Type B pancreatic cell (in vitro differentiated cells): ENCODE results near the gene LARGE1. TPM values are rescaled to one million over a fixed set of nuclear protein-coding genes. Genes with fewer than 3 reads are reported as not detected.

Source experiments
- DNase-seq: peaks from one replicate; pipeline ENCODE4 v3.0.0; 2021; ENCODE audit warnings: mixed read lengths; ENCODE audit not compliant: unreplicated experiment; ENCODE audit errors: extremely low spot score
- H3K27ac Mint-ChIP-seq: 2 replicates; pipeline ENCODE4 v1.8.0; 2021; ENCODE audit warnings: mild to moderate bottlenecking, mixed read lengths
- H3K27me3 Mint-ChIP-seq: 2 replicates; pipeline ENCODE4 v1.8.0; 2021; ENCODE audit warnings: mixed read lengths
- H3K36me3 Mint-ChIP-seq: 2 replicates; pipeline ENCODE4 v1.8.0; 2021; ENCODE audit warnings: mixed read lengths
- H3K4me1 Mint-ChIP-seq: one replicate; pipeline ENCODE4 v1.8.0; 2021; ENCODE audit warnings: mixed read lengths; ENCODE audit not compliant: unreplicated experiment
- H3K4me3 Mint-ChIP-seq: 2 replicates; pipeline ENCODE4 v1.8.0; 2021; ENCODE audit warnings: mild to moderate bottlenecking, mixed read lengths
- H3K9me3 Mint-ChIP-seq: 2 replicates; pipeline ENCODE4 v1.8.0; 2021; ENCODE audit warnings: mixed read lengths
- CTCF ChIP-seq: fragments of 200-600 bp; sonication (generic); conservative IDR thresholded peaks from 2 replicates; pipeline ENCODE4 v1.5.0; 2021; ENCODE audit warnings: antibody characterized with exemption, mild to moderate bottlenecking
- total RNA-seq: library from RNA; stranded (reverse); gene quantifications from 2 replicates; pipeline ENCODE4 v1.2.1, GENCODE V29; 2021; ENCODE audit warnings: low replicate concordance

LARGE1 gene
- total RNA-seq, 1 donor from 2014 or later, result 96.6 TPM

- no peaks in the 10 kb centered on the region for H3K27me3 Mint-ChIP-seq
- TF ChIP-seq CTCF, result no peak
- no peaks in the 10 kb centered on the region for H3K36me3 Mint-ChIP-seq
- H3K4me1 Mint-ChIP-seq, result peaks cover 40% of the 10 kb centered on the region
- peak overlapping the region; percentile 70 for H3K27ac Mint-ChIP-seq
- H3K4me3 Mint-ChIP-seq, result peak overlapping the region; percentile 34
- no peak for DNase-seq
- no peaks in the 10 kb centered on the region for H3K9me3 Mint-ChIP-seq
Observed at GRCh38 chr22:33512908-33513307, 407.4 kb downstream of the LARGE1 start.

- H3K9me3 Mint-ChIP-seq, result no peaks in the 10 kb centered on the region
- DNase-seq, result no peak
- no peak for TF ChIP-seq CTCF
- no peaks in the 10 kb centered on the region for H3K27me3 Mint-ChIP-seq
- H3K36me3 Mint-ChIP-seq, result no peaks in the 10 kb centered on the region
- H3K4me3 Mint-ChIP-seq, result no peak overlapping the region
- H3K27ac Mint-ChIP-seq, result no peak overlapping the region
- H3K4me1 Mint-ChIP-seq, result peaks cover 33% of the 10 kb centered on the region
Observed at GRCh38 chr22:33510429-33510904, 409.8 kb downstream of the LARGE1 start.

GRCh38 chr22:33504941-33505625 lies 415.2 kb downstream of the LARGE1 start:
- Mint-ChIP-seq H3K36me3 (peaks cover 10% of the 10 kb centered on the region), H3K27me3 (no peaks in the 10 kb centered on the region), H3K9me3 (no peaks in the 10 kb centered on the region), H3K4me3 (no peak overlapping the region), H3K4me1 (peaks cover 24% of the 10 kb centered on the region), H3K27ac (no peak overlapping the region)
- no peak for TF ChIP-seq CTCF
- DNase-seq, result no peak

GRCh38 chr22:33496112-33496511 lies 424.2 kb downstream of the LARGE1 start:
- H3K4me3 Mint-ChIP-seq, result no peak overlapping the region
- no peak overlapping the region for H3K27ac Mint-ChIP-seq
- no peak for DNase-seq
- peaks cover 6% of the 10 kb centered on the region for H3K9me3 Mint-ChIP-seq
- no peaks in the 10 kb centered on the region for H3K27me3 Mint-ChIP-seq
- H3K4me1 Mint-ChIP-seq, result peaks cover 24% of the 10 kb centered on the region
- peaks cover 14% of the 10 kb centered on the region for H3K36me3 Mint-ChIP-seq
- TF ChIP-seq CTCF, result no peak

GRCh38 chr22:33493476-33494205 lies 426.6 kb downstream of the LARGE1 start:
- H3K36me3 Mint-ChIP-seq, result peaks cover 12% of the 10 kb centered on the region
- no peaks in the 10 kb centered on the region for H3K27me3 Mint-ChIP-seq
- DNase-seq, result no peak
- H3K4me3 Mint-ChIP-seq, result no peak overlapping the region
- H3K4me1 Mint-ChIP-seq, result peaks cover 29% of the 10 kb centered on the region
- peaks cover 6% of the 10 kb centered on the region for H3K9me3 Mint-ChIP-seq
- TF ChIP-seq CTCF, result no peak
- H3K27ac Mint-ChIP-seq, result no peak overlapping the region
